ENCODE data around the gene MICAL2. TPM values are rescaled to one million over a fixed set of nuclear protein-coding genes. Genes with fewer than 3 reads are reported as not detected.

The MICAL2 gene
- total and polyA plus RNA-seq, 2 of the 13 experiments (the other 11 are each of a cell fraction or from before 2014, with no cell fraction given): 0.78 to 1.1 TPM

GRCh38 chr11:12169822-12170221 is 59.4 kb downstream of the MICAL2 start:
- DNase-seq (ENCODE audit: low spot score): no peak
- in situ Hi-C loops (cut with HindIII; ENCODE audit: extremely low pct_ligation_motif_present, low pct_unique_long_range_greater_than_20kb): no loop called here
- Histone ChIP-seq H3K4me2 (ENCODE audit: low read depth, low read length) (no peak overlapping the region), H3K27ac (ENCODE audit: extremely low read length, insufficient read depth, low read length) (no peak overlapping the region), H3K27me3 (ENCODE audit: control insufficient read depth in 1 of 2, insufficient read depth in 2 of 2, low read length in 2 of 2) (no peaks in the 10 kb centered on the region), H2AFZ (ENCODE audit: low read length) (no peak overlapping the region), H3K9me3 (ENCODE audit: low read length) (no peaks in the 10 kb centered on the region), H3K79me2 (ENCODE audit: insufficient read depth, low read length) (no peaks in the 10 kb centered on the region), H3K4me3 (replicated peaks in 1 of 3; ENCODE audit: insufficient read depth in 1 of 3, low read depth in 2 of 3, low read length in 3 of 3) (no peak overlapping the region), H4K20me1 (ENCODE audit: insufficient read depth, low read length) (no peaks in the 10 kb centered on the region), H3K36me3 (replicated peaks in 1 of 2; ENCODE audit: control insufficient read depth in 1 of 2, insufficient read depth in 2 of 2, low read length in 2 of 2) (no peaks in the 10 kb centered on the region), H3K4me1 (ENCODE audit: insufficient read depth, low read length) (peaks cover 19% of the 10 kb centered on the region), H3K9ac (ENCODE audit: insufficient read depth, low read depth, low read length) (no peak overlapping the region)
- ATAC-seq: peak; percentile 41; the same call in 1 of the 3 replicates
- ChIA-PET CTCF (ENCODE audit: low intra/inter-chr PET ratio, low total read pairs) (no interaction called here), POLR2A (no interaction called here)
- BruUV-seq (replicated peaks): no TSS peak
- TF ChIP-seq MTF2 (CRISPR knock-in tag; IDR thresholded peaks at IDR 0.05; ENCODE audit: borderline replicate concordance): no peak
- TF ChIP-seq, protein P1, sequence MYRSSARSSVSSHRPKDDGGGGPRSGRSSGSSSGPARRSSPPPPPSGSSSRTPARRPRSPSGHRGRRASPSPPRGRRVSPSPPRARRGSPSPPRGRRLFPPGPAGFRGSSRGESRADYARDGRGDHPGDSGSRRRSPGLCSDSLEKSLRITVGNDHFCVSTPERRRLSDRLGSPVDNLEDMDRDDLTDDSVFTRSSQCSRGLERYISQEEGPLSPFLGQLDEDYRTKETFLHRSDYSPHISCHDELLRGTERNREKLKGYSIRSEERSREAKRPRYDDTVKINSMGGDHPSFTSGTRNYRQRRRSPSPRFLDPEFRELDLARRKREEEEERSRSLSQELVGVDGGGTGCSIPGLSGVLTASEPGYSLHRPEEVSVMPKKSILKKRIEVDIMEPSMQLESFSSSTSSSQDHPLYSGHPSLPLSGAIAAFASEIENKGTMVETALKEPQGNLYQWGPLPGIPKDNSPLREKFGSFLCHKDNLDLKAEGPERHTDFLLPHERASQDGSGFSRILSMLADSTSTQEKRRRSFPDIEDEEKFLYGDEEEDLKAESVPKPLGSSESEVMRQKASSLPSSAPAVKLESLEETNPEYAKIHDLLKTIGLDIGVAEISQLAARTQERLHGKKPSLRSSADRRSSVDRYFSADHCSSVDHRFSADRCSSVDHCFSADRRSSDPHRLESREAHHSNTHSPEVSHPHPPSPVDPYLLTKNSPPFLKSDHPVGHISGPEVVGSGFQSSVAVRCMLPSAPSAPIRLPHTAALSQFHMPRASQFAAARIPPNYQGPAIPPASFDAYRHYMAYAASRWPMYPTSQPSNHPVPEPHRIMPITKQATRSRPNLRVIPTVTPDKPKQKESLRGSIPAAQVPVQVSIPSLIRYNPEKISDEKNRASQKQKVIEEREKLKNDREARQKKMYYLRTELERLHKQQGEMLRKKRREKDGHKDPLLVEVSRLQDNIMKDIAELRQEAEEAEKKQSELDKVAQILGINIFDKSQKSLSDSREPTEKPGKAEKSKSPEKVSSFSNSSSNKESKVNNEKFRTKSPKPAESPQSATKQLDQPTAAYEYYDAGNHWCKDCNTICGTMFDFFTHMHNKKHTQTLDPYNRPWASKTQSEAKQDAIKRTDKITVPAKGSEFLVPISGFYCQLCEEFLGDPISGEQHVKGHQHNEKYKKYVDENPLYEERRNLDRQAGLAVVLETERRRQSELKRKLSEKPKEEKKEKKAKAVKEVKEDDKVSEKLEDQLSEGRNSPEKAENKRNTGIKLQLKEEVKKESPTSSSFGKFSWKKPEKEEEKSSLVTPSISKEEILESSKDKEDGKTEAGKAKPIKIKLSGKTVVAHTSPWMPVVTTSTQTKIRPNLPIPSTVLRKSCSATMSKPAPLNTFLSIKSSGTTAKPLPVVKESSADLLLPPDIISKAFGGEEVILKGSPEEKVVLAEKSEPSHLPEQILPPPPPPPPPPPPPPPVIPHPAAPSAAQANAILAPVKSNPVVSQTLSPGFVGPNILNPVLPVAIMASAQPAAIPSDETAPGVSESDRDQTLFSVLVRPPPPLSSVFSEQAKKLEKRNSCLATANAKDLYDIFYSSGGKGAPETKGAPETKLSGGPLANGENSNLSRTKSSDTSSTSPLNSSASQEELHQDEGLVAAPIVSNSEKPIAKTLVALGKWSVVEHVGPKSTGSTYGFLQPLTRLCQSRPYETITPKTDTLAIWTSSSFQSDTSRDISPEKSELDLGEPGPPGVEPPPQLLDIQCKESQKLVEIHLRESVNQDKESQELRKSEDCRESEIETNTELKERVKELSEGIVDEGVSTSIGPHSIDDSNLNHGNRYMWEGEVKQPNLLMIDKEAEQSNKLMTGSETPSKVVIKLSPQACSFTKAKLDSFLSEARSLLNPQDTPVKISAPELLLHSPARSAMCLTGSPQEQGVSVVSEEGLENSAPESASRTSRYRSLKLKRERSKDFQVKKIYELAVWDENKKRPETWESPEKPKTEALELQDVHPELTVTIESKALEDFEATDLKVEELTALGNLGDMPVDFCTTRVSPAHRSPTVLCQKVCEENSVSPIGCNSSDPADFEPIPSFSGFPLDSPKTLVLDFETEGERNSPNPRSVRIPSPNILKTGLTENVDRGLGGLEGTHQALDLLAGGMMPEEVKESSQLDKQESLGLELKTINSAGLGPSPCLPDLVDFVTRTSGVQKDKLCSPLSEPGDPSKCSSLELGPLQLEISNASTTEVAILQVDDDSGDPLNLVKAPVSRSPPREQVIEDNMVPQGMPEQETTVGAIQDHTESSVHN (CRISPR knock-in tag; IDR thresholded peaks at IDR 0.05): no peak
- TF ChIP-seq, protein P2, sequence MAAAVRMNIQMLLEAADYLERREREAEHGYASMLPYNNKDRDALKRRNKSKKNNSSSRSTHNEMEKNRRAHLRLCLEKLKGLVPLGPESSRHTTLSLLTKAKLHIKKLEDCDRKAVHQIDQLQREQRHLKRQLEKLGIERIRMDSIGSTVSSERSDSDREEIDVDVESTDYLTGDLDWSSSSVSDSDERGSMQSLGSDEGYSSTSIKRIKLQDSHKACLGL (CRISPR knock-in tag; IDR thresholded peaks at IDR 0.05): no peak
- WGBS (ENCODE audit: low lambda C conversion rate): 81% methylated on average over 3 of the region's 3 CpGs
- FAIRE-seq: no peak
- intact Hi-C loops (cut with micrococcal nuclease; ENCODE audit: unreplicated experiment): loop anchor here (10.0 kb wide), 1 partner anchor 65 kb away; no protein-coding TSS in a partner anchor
